NCI-H345 treated with DMSO at 0.1 percent for 48 hours (cell line): ENCODE results near the gene GSTM3.
"Not testable (repeated sequence)": the region's sequence is repeated elsewhere in the genome, so short reads cannot be mapped to it uniquely, and the experiment has no call there.

Experiments
- DNase-seq: peaks from one replicate; lab custom pipeline; 2025; ENCODE audit not compliant: unreplicated experiment; lab: John Stamatoyannopoulos, UW

The GSTM3 gene

DNA sequence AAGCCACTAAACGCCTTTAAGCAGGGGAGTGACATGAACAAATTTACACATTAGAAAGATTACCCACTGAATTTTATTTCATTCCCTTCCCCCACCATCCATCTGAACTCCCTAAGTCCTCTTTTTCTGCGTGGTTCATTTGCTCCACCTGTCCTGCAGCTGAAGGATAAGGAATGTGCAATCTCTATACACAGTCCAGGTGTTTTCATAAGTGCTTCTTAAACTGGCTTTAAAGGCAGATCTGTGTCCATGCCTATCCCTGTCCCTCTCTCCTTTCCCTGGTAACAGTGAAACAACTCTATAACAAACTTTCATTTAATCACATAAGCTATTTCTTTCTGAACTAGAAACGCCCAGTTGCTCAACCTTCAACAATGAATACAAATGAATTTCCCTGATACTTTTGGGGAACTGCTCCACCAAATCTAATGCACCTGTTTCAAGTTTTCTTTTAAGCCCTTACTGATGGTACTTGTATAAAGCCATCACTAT, 8.4 kb downstream of the GSTM3 start:
- no peak for DNase-seq

DNA sequence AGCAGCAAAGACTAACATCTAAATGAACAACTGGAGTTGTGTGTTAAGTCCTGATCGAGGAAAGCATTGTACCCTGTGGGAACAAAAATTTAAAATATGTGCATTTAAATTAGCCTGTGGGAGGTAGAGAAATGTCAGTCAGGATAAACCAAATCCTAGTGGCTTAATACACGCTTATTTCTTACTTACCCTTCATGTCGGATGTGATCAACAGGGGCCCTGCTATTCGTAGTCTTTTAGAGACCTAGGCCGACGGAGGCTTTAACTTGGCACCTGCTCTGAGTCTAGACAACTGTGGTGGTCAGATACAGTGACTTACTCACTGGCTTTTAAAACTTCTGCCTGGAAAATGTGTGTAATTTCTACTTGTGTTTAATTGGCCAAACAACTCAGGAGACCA, 10.2 kb downstream of the GSTM3 start:
- no peak for DNase-seq

DNA sequence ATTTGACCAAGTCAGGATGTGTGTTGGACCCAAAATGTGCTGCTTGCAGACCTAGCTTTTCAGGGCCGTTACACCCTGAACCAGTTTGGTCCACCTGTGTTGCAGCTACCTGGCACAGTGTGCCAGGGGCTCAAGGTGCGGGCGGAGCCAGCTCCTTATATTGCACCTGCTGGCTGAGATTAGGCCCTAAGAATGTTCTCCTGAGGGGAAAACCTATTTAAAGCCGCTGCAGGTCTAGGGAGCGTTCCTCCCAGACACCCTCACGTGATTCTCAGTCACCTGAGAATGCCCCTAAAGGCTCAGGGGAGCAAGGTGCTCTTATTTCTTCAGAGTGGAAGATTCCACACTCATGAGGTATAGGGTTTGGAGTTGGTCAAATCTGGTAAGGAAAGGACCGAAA, 12.0 kb downstream of the GSTM3 start:
- no peak for DNase-seq

DNA sequence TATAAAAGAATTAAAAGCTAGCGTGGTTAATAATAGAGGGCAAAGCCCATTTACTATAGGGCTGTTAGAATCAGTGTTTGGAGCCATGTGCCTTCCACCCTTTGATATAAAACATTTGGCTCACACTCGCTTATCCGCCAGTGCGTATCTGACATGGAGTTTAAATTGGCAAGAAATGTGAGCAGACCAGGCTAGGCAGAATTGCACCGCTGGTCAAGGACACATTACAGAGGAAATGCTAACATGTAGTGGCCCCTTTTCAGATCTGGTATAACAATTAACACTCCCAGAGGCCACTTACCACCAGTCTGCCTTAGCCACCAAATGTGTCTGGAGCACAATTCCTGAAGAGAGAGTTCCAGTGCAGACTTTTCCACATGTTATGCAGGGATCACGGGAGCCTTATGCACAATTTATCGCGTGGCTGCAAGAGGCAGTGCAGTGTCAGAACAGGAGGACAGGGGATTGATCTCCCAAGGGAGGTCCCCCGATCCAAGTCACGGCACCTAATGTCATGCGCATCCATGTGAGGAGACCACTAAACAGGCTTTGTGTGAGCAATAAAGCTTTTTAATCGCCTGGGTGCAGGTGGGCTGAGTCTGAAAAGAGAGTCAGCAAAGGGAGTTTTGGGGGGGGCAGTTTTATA, 14.0 kb downstream of the GSTM3 start:
- no peak for DNase-seq

DNA sequence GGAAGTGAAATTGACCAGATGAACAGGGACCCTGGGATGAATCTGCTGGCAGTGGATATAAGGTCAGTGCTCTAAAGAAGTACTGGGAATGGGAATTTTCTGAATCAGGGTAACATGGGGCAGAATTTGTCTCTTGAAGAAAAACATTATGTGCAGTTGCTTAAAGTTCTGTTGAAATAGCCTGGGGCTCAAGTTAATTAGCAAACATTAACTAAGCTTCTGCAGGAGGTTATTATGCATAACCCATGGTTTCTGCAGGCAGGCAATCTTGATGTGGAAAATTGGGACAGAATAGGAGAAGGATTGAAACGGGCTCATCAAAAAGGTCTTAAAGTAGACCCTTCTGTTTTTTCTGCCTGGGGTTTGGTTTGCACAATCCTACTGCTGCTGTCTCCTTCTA, 14.8 kb downstream of the GSTM3 start:
- no peak for DNase-seq

DNA sequence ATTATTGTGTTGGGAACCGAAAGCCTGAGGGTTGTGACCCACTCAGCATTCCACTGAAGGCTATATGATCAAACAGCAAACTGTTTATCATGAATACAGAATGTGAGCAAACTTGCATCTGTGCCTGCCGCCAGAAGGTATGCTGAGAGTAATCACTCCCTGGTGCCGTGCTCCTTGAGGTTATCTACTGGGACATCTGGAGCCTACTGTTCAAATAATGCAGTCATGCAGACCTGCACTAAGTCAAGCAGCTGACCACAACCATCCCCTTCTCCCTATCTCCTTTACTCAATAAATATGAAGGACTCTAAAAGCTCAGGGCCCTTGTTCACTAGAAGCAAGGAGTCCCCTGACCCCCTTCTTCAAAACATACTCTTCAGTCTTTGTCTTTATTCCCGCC, 15.3 kb downstream of the GSTM3 start:
- DNase-seq: no peak

DNA sequence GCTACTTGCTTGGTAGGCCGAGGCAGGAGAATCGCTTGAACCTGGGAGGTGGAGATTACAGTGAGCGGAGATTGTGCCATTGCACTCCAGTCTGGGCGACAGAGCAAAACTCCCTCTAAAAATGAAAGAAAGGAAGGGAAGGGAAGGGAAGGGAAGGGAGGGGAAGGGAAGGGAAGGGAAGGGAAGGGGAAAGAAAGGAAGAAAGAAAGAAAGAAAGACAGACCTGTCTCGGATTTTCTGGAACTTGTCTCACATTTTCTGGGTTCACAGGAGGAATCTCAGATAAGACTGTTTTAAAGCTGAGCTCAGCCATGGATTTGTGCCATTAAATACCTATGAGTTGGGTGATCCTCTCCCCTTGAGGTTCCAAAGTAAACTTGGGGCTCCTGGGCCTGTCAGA, 15.9 kb downstream of the GSTM3 start:
- no peak for DNase-seq

DNA sequence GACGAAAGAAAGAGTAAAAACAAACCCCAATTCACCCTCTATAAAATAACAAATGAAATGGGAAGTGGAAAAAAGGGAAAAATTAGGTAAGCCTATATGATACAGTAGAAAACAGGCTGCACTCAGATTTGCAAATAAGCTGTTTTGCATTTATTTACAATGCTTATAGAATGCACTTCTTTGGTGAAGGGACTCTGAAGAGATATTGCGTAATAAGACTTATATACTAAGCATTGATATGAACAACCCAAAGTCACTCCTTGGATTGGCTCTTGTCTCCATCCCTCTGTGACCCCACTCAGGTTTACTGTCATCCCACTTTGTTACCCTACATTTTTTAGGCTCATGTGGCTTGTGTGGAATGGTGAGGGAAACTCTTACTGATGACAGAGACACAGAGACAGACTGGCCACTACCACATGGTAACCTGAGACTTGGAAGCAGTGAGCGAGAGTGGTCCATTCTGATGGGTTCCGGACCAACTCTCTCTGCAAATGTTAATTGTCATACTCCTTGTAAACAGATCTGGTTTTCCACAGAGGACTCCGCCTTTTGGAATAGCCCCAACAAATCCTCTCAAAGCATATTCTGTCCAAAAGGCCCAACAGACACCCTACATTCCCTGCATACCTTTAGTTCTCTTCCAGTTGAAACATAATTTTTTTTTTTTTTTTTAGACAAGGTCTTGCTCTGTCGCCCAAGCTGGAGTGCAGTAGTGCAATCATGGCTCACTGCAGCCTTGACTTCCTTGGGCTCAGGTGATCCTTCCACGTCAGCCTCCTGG, 17.7 kb downstream of the GSTM3 start:
- DNase-seq: no peak

DNA sequence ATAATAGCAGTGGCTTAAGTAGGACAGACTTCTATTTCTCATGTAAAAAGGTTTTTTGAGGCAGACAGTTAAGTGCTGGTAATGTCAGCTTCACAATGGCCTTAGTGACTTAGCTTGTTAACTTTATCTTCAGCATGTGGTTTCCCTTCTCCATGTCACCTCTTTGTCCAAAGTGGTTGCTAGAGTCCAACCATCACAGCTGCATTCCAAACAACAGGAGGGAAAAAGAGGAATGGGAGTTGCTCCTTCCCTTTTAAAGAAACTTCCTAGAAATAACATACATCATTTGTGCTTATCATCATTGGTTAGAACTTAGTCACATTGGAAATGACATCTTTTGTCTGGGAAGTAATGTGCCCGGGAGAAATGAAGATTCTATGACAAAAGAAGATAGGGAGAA, 18.9 kb downstream of the GSTM3 start:
- no peak for DNase-seq

DNA sequence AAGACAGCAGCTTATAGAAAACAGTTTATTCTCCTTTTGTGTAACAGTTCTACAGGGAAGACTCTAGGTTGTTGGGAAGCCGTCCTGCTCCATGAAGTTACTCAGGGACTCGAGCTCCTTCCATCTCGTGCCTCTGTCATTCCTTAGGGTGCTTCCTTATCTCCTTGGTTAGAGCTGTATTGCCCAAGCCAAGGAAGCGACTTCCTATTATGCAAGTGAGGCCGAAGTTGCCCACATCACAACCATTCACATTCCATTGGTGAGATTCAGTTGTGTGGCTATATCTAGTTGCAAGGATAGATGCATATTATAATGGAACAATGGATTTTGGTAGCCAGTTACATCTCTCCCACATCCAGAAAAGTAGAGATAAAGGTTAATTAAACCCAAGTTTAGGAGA, 19.8 kb downstream of the GSTM3 start:
- DNase-seq: no peak

DNA sequence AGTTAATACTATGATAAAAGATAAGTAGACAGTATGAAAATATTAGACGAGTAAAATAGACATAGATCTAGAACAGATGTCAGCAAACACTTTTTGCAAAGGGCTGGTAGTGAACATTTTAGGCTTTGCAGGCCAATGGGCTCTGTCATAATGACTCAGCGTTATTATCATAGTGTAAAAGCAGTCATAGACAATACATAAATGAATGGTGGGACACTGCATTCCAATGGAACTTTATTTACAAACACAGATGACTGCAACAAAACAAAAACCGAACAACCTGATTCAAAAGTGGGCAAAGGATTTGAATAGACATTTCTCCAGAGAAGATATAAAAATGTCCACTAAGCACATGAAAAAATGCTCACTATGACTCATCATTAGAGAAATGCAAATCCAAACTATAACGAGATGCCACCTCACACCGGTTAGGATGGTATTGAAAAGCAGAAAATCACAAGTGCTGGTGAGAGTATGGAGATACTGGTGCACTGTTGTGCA, 21.5 kb downstream of the GSTM3 start:
- no peak for DNase-seq

DNA sequence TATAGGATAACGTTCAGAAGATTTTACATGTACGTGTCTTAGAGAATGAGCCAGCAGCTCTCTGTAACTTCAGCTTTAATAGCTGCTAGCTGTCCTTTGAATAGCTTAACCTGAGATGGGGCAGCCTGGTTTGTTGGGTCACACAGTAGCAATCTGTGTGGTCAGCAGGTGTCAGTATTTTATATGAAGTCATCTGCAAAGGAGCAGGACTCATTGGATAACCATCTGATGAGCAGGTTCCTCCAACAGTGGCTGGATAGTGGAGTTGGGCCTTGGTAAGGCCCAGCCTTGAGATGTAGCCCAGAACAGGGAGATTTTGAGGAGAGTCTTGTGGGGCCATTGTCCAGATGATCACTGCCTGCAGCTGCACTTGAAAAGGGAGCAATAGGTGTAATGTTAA, 22.3 kb downstream of the GSTM3 start:
- no peak for DNase-seq

DNA sequence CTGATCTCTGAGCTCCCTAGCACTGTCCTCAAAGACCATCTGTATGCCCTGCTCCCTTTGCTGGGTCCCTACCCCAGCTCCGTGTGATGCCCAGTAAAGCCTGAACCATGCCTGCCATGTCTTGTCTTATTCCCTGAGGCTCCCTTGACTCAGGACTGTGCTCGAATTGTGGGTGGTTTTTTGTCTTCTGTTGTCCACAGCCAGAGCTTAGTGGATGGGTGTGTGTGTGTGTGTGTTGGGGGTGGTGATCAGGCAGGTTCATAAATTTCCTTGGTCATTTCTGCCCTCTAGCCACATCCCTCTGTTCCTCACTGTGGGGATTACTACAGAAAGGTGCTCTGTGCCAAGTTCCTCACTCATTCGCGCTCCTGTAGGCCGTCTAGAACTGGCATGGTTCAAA, 23.1 kb downstream of the GSTM3 start:
- DNase-seq: no peak

DNA sequence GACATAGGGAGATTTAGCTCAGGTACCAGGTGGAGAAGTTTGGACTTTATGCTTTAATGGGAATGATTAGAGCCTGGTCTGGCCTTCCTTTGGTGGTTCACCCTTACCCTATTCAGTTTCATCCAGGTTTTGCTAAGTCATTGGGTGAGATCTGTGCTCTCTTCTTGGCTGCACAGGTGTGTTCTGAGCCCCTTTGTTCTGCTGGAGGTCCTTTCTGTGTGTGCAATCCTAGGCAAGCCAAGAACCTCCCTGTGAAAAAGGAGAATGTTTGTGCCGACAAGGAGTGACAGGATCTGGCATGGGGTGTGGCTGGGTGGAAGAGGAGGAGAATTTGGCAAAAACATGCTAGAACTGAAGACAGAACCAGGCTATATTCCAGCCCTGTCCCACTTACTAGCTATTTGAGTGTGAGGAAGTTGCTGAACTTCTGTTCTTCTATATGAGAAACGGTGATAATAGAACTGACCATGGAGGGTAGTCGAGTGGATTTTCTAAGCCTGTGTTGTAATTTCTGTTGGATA, 24.2 kb downstream of the GSTM3 start:
- no peak for DNase-seq

DNA sequence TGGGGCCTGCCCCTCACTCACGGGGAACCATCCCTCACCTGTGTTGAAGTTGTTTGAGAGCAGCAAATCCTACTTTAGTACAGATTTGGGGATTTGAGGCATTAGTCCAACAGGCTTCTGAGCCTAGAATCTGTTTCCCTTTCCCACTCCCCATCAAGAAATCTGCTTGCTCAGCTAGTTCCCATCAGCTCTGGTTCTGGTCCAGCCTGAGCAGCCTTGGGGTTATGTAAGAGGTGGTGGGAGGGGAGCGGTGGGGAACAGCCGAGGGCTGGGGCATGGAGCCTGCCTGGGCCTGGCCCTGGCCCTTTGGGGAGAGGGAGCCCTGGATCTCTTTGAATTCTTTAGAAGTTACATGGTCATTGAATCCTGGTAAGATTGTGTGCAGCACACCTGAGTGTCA, 24.7 kb downstream of the GSTM3 start:
- no peak for DNase-seq

DNA sequence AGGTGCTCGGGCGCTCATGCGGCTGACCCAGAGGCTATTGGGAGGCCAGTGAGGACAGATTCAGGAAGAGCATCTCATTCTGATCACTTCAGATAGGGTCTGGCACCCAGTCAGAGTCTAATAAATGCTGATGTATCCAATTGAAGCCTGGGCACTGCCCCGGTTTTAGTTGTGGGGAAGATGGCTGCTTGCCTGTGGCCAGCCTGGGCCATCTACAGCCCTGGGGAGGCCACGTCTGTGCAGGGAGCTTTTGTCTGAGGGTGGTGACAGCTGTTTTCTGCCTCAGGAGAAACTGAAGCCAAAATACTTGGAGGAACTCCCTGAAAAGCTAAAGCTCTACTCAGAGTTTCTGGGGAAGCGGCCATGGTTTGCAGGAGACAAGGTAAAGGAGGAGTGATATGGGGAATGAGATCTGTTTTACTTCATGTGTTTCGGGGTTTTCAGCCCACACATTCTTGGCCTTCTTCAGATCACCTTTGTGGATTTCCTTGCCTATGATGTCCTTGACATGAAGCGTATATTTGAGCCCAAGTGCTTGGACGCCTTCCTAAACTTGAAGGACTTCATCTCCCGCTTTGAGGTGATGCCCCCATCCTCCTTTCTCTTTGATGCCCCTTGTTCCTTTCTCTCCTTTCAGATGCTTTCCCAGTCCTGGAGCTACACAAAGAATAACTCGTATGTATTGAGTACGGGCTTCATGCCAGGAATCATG, 26.0 kb downstream of the GSTM3 start:
- no peak for DNase-seq

DNA sequence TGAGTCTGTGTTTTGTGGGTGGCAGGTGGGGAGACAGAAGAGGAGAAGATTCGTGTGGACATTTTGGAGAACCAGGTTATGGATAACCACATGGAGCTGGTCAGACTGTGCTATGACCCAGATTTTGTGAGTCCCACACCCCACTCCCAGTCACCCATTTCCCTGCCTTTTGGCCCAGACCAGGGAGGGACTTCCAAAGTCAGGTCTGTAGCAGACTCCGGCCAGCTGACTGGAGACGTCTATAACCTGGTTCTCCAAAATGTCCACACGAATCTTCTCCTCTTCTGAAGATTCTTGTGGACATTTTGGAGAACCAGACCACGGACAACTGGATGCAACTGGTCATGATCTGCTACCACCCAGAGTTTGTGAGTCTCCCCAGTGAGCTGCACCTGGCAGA, 27.2 kb downstream of the GSTM3 start:
- DNase-seq: no peak

DNA sequence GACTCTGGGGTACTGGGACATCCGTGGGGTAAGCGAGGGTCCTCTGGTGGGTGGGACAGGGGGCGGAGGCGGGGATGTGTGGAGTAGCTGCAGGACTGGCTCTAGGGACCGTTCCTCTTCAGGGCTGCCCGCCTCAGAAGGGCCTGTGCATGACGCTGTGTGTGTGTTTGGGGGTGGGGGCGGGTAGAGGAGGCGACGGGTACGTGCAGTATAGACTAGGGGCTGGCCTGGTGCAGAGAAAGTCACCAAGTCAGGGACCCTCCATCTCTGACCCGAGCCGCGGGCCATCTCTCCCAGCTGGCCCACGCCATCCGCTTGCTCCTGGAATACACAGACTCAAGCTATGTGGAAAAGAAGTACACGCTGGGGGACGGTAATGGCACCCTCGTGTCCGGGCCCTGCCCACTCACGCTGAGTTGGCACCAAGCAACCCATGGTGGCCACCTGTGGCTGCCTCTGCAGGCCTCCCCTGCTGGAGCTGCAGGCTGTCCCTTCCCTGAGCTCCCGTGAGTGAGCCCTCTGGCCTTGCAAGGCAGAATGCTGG, 28.4 kb downstream of the GSTM3 start:
- no peak for DNase-seq

DNA sequence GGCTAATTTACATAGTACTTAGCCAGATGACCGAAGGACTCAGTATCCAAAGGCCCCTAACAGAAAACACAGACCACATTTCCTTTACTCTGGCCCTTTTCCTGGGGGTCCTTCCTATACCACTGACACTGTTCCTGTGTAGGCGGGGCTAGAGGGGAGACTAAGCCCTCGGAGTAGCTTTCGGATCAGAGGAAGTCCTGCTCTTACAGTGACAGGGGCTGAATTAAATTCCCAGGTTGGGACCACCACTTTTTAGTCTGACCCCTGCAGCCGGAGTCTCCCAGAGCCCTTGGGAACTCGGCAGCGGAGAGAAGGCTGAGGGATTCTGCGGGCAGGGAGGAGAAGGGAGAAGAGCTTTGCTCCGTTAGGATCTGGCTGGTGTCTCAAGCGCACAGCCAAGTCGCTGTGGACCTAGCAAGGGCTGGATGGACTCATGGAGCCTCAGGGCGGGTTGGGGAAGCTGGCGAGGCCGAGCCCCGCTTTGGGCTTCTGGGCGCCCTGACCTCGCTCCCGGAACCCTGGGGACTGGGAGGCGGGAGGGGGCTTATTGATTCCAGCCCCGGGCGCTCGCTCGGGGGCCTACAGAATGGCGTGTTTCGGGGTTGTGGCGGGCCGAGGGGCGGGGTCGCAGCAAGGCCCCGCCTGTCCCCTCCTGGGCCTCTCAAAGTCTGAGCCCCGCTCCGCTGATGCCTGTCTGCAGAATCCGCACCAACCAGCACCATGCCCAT, 29.1 kb downstream of the GSTM3 start, which contains the start of gene GSTM5:
Gene GSTM5 (plus strand): TSS at position 659 of the 728 bp plus-strand sequence. CDS start 62 bp downstream, at position 721.
- DNase-seq: not testable (repeated sequence)

DNA sequence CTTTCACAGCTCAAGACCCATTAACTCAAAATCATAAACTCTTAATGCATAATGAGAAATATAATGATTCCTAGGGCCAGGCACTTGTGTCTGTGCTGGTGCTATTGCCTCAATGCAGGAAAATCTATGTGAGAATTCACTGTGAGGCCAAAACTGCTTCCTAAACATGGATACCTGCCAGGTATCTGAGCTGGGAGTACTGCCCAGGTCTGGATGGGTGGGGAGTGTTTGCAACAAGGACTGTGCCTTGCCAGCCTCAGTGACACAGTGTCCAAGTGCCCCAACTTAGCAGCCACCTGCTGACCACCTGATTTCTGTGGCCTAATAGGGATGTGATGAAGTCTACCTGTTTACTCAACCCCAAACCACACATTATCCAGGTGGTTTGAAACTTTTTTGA, 31.0 kb downstream of the GSTM3 start:
- not testable (repeated sequence) for DNase-seq

DNA sequence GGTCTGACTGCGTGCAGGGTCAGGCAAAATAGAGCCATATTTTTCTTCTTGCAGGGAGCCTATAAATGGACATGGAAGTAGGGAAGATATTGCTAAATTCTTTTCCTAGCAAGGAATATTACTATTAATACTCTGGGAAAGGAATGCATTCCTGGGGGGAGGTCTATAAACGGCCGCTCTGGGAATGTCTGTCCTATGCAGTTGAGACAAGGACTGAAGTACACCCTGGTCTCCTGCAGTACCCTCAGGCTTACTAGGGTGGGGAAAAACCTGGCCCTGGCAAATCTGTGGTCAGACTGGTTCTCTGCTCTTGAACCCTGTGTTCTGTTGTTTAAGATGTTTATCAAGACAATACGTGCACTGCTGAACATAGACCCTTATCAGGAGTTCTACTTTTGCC, 31.9 kb downstream of the GSTM3 start:
- not testable (repeated sequence) for DNase-seq
